ENCODE results near the gene RPL28.

Gene RPL28

GRCh38 chr19:55451163-55451964 lies 65.6 kb downstream of the RPL28 start:
- peak overlapping the region; percentile 53 for H3K4me3 ChIP-seq
- no peak overlapping the region for H3K27ac ChIP-seq
- TF ChIP-seq CTCF (IDR thresholded peaks at IDR 0.05) = no peak
- DNase-seq (ENCODE audit: low spot score) = no peak

- TF ChIP-seq CTCF (IDR thresholded peaks at IDR 0.05) = no peak
- no peak for DNase-seq (ENCODE audit: low spot score)
These were observed 66.4 kb downstream of the RPL28 start for GRCh38 chr19:55451965-55452748.

More at GRCh38 chr19:55451965-55452748, 66.4 kb downstream of the RPL28 start:
- Histone ChIP-seq H3K27ac (no peak overlapping the region), H3K4me3 (peak overlapping the region; percentile 53)

Data from coronary artery (tissue), 2 donors.